Endothelial cell (in vitro differentiated cells): Measurements from ENCODE around the gene SMURF1. TPM values are rescaled to one million over a fixed set of nuclear protein-coding genes. Genes with fewer than 3 reads are reported as not detected.
A peak's percentile ranks its signal among the peaks of the same experiment; 100 is the strongest.
"Not testable (repeated sequence)": the region's sequence is repeated elsewhere in the genome, so short reads cannot be mapped to it uniquely, and the experiment has no call there.

Source experiments
- DNase-seq: peaks from one replicate; pipeline ENCODE4 v3.0.0; 2021; ENCODE audit warnings: low spot score
- H3K27ac Mint-ChIP-seq: one replicate; pipeline ENCODE4 v1.8.0; 2021; ENCODE audit warnings: mixed read lengths, inconsistent platforms; ENCODE audit not compliant: unreplicated experiment
- H3K27me3 Mint-ChIP-seq: one replicate; pipeline ENCODE4 v1.8.0; 2021; ENCODE audit warnings: mild to moderate bottlenecking, moderate library complexity, mixed read lengths, inconsistent platforms; ENCODE audit not compliant: unreplicated experiment
- H3K36me3 Mint-ChIP-seq: one replicate; pipeline ENCODE4 v1.8.0; 2021; ENCODE audit warnings: mild to moderate bottlenecking, low read depth, mixed read lengths, inconsistent platforms; ENCODE audit not compliant: unreplicated experiment
- H3K4me1 Mint-ChIP-seq: one replicate; pipeline ENCODE4 v1.8.0; 2021; ENCODE audit warnings: mild to moderate bottlenecking, mixed read lengths, inconsistent platforms; ENCODE audit not compliant: unreplicated experiment
- H3K4me3 Mint-ChIP-seq: one replicate; pipeline ENCODE4 v1.8.0; 2021; ENCODE audit warnings: mild to moderate bottlenecking, mixed read lengths, inconsistent platforms; ENCODE audit not compliant: unreplicated experiment
- H3K9me3 Mint-ChIP-seq: one replicate; pipeline ENCODE4 v1.8.0; 2021; ENCODE audit warnings: mixed read lengths, inconsistent platforms; ENCODE audit not compliant: unreplicated experiment
- total RNA-seq: library from RNA; stranded (reverse); fragmentation: NEBNext Ultra II Directional; extraction: Animal tissue kit (Norgen Biotek cat#: 25700); gene quantifications from one replicate; pipeline ENCODE4 v1.2.1, GENCODE V29; 2021; ENCODE audit not compliant: unreplicated experiment
- TF ChIP-seq, protein P1 (sequence below): fragments of 200-600 bp; sonication (generic); IDR thresholded peaks from one replicate; pipeline ENCODE4 v1.5.0; 2021; ENCODE audit warnings: antibody characterized with exemption; ENCODE audit not compliant: unreplicated experiment

Gene SMURF1
- total RNA-seq, 1 donor from 2014 or later = 32.5 TPM

DNA sequence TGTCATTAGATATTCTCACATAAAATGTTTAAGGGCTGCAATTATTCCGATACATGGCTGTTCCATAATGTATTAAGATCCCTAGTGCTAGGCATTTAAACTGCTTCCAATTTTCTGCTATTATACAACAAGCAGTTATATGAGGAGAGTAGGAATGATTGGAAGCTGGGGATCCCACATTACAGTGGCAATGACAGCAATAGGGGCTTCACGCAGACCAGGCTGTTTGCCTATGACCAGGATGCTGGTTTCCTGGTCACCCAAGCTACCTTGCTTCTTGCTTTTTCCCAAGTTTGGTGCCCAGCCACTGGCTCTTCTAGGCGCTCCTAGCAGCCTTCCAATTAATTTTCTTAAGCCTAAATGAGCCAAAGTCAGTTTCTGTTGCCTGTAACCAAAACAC is 39.3 kb downstream of the SMURF1 start:
- H3K4me1 Mint-ChIP-seq = peaks cover 23% of the 10 kb centered on the region
- H3K27ac Mint-ChIP-seq = no peak overlapping the region
- H3K36me3 Mint-ChIP-seq = peaks cover 2% of the 10 kb centered on the region
- H3K9me3 Mint-ChIP-seq = no peaks in the 10 kb centered on the region
- no peak overlapping the region for H3K4me3 Mint-ChIP-seq
- DNase-seq = no peak
- peaks cover 2% of the 10 kb centered on the region for H3K27me3 Mint-ChIP-seq
- TF ChIP-seq, protein P1, sequence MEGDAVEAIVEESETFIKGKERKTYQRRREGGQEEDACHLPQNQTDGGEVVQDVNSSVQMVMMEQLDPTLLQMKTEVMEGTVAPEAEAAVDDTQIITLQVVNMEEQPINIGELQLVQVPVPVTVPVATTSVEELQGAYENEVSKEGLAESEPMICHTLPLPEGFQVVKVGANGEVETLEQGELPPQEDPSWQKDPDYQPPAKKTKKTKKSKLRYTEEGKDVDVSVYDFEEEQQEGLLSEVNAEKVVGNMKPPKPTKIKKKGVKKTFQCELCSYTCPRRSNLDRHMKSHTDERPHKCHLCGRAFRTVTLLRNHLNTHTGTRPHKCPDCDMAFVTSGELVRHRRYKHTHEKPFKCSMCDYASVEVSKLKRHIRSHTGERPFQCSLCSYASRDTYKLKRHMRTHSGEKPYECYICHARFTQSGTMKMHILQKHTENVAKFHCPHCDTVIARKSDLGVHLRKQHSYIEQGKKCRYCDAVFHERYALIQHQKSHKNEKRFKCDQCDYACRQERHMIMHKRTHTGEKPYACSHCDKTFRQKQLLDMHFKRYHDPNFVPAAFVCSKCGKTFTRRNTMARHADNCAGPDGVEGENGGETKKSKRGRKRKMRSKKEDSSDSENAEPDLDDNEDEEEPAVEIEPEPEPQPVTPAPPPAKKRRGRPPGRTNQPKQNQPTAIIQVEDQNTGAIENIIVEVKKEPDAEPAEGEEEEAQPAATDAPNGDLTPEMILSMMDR = no peak

DNA sequence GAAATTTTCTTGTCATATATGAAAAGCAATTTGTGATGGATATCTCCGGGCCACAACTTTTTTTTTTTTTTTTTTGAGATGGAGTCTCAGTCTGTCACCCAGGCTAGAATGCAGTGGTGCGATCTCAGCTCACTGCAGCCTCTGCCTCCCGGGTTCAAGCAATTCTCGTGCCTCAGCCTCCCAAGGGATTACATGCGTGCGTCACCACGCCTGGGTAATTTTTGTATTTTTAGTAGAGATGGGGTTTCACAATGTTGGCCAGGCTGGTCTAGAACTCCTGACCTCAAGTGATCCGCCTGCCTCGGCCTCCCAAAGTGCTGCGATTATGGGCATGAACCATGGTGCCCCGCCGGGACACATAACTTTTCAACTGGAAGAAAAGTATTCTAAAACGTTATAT is 40.1 kb downstream of the SMURF1 start:
- not testable (repeated sequence) for DNase-seq, H3K9me3 Mint-ChIP-seq, H3K4me3 Mint-ChIP-seq, H3K27ac Mint-ChIP-seq, H3K36me3 Mint-ChIP-seq, H3K27me3 Mint-ChIP-seq
- peaks cover 20% of the 10 kb centered on the region for H3K4me1 Mint-ChIP-seq

DNA sequence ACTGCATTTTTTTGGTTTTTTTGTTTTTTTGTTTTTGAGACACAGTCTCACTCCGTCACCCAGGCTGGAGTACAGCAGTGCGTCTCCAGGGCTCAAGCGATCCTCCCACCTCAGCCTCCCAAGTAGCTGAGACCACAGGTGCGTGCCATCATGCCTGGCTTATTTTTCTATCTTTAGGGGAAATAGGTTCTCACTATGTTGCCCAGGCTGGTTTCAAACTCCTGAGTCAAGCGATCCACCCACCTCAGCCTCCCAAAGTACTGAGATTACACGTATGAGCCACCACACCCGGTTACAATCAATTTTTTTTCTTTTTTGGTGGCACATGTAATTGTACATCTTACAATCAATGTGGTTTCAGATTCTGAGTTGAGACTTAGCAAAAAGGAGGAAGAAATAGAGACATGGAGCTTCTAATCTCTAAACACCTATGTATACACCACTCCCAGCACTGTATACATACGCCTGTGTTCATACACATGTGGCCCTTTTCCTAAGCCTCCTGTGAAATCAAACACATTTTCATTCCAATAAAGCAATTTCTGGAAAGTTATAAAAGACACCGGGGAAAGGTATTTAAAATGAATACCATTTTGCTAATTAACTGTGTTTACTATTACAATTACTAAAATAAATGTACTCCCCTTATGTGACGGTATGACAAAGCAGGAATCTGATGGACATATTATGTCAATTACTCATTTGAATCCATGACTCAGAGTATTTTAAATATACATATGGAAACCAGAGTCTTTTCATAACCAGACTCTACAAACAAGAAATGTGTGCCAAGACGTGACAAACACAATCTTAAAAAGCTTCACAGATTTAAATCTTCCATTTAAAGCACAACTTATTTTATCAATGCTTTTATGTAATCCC is 40.9 kb downstream of the SMURF1 start:
- H3K36me3 Mint-ChIP-seq = peaks cover 8% of the 10 kb centered on the region
- H3K4me3 Mint-ChIP-seq = no peak overlapping the region
- DNase-seq = no peak
- H3K9me3 Mint-ChIP-seq = no peaks in the 10 kb centered on the region
- TF ChIP-seq, protein P1 = no peak
- H3K27ac Mint-ChIP-seq = no peak overlapping the region
- H3K4me1 Mint-ChIP-seq = peaks cover 19% of the 10 kb centered on the region
- H3K27me3 Mint-ChIP-seq = peaks cover 2% of the 10 kb centered on the region

DNA sequence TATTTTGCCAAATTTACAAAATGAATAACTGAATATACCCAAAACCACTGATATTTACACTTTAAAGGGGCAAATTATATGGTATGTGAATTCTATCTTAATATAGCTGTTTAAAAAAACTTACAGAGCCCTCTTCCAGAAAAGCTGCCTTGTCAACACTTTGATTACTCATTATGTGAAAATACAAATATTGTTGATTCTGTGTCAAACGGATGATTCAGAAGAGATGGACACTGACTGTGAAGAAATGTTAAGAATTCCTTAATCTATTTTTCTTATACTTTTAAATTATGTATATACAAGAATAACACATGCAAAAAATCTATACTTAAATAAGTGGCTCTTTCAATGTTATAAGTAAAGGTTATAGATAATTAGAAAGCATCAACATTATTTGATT is 41.5 kb downstream of the SMURF1 start:
- Mint-ChIP-seq H3K27ac (no peak overlapping the region), H3K4me3 (no peak overlapping the region), H3K4me1 (peaks cover 13% of the 10 kb centered on the region), H3K9me3 (no peaks in the 10 kb centered on the region), H3K36me3 (peaks cover 8% of the 10 kb centered on the region), H3K27me3 (peaks cover 2% of the 10 kb centered on the region)
- TF ChIP-seq, protein P1 = no peak
- no peak for DNase-seq

DNA sequence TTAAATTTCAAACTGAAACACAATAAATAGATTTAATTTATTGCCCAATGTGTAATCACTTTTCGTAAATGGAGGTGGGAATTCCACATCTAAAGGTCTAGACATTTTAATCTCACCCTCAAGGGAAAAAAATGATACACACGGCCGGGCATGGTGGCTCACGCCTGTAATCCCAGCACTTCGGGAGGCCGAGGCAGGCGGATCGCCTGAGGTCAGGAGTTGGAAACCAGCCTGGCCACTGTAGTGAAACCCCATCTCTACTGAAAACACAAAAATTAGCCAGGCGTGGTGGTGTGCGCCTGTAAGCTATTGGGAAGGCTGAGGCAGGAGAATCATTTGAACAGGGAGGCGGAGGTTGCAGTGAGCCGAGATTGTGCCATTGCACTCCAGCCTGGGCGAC is 42.4 kb downstream of the SMURF1 start:
- H3K4me1 Mint-ChIP-seq = peaks cover 12% of the 10 kb centered on the region
- H3K27ac Mint-ChIP-seq, DNase-seq, H3K27me3 Mint-ChIP-seq, H3K36me3 Mint-ChIP-seq, H3K4me3 Mint-ChIP-seq, H3K9me3 Mint-ChIP-seq: not testable (repeated sequence)

DNA sequence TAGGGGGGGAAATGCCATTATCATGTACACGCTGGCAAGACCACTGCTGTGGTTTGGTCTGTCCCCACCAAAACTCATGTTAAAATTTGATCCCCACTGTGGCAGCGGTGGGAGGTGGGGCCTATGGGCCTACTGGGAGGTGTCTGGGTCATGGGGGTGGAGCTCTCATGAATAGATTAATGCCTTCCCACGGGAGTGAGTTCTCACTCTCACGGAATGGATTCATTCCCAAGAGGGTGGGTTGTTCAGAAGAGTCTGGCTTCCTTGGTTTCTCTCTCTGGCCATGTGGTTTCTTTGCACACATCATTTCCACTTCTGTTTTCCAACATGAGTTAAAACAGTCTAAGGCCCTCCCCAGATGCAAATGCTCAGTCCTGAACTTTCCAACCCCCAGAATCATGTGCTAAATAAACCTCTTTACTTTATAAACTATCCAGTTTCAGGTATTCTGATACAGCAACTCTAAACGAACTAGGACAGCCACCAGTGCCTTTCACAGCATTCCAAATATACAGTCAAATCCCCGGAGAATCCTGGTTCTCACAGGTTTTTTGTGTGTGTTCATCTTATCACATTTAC is 44.3 kb downstream of the SMURF1 start:
- Mint-ChIP-seq H3K4me3 (peak overlapping the region; percentile 10), H3K27ac (no peak overlapping the region), H3K9me3 (no peaks in the 10 kb centered on the region), H3K27me3 (no peaks in the 10 kb centered on the region), H3K36me3 (peaks cover 8% of the 10 kb centered on the region), H3K4me1 (peaks cover 9% of the 10 kb centered on the region)
- no peak for DNase-seq
- TF ChIP-seq, protein P1 = no peak
